Stimulated activated CD4-positive, alpha-beta T cell treated with anti-CD3 and anti-CD28 coated beads, Interleukin-12 subunit alpha, Interleukin-12 subunit beta, amount 100 ng/mL, for 4 hours (primary cell): Measurements from ENCODE around the gene TMEM125.

Experiments
- DNase-seq: peaks from one replicate; pipeline ENCODE4 v3.0.0-alpha.2; 2020

The TMEM125 gene

GRCh38 chr1:43313771-43314170 is 44.0 kb downstream of the TMEM125 start:
- no peak for DNase-seq

- no peak for DNase-seq
Observed at GRCh38 chr1:43314233-43314632, 44.5 kb downstream of the TMEM125 start.

GRCh38 chr1:43315481-43315880 is 45.7 kb downstream of the TMEM125 start:
- no peak for DNase-seq

- no peak for DNase-seq
Observed at GRCh38 chr1:43315963-43316737, 46.4 kb downstream of the TMEM125 start.

- DNase-seq: no peak
Observed at GRCh38 chr1:43316738-43317520, 47.1 kb downstream of the TMEM125 start.

GRCh38 chr1:43317817-43318471 is 48.2 kb downstream of the TMEM125 start:
- DNase-seq: no peak

GRCh38 chr1:43318831-43319230 is 49.0 kb downstream of the TMEM125 start:
- DNase-seq: no peak

- no peak for DNase-seq
Observed at GRCh38 chr1:43319288-43319687, 49.5 kb downstream of the TMEM125 start.

- no peak for DNase-seq
Observed at GRCh38 chr1:43319766-43320165, 50.0 kb downstream of the TMEM125 start.

- DNase-seq: no peak
Observed at GRCh38 chr1:43321331-43321891, 51.6 kb downstream of the TMEM125 start.

GRCh38 chr1:43322506-43322905 is 52.7 kb downstream of the TMEM125 start:
- no peak for DNase-seq
